Hematopoietic multipotent progenitor cell treated with erythropoietin and hydrocortisone succinate and interleukin-3 and kit ligand, for 6 days (in vitro differentiated cells): ENCODE results near the gene CRACDL.
"Not testable (repeated sequence)": the region's sequence is repeated elsewhere in the genome, so short reads cannot be mapped to it uniquely, and the experiment has no call there.

ENCODE experiments used
- DNase-seq: peaks from one replicate; pipeline ENCODE4 v3.0.0-alpha.2; 2015

CRACDL gene

DNA sequence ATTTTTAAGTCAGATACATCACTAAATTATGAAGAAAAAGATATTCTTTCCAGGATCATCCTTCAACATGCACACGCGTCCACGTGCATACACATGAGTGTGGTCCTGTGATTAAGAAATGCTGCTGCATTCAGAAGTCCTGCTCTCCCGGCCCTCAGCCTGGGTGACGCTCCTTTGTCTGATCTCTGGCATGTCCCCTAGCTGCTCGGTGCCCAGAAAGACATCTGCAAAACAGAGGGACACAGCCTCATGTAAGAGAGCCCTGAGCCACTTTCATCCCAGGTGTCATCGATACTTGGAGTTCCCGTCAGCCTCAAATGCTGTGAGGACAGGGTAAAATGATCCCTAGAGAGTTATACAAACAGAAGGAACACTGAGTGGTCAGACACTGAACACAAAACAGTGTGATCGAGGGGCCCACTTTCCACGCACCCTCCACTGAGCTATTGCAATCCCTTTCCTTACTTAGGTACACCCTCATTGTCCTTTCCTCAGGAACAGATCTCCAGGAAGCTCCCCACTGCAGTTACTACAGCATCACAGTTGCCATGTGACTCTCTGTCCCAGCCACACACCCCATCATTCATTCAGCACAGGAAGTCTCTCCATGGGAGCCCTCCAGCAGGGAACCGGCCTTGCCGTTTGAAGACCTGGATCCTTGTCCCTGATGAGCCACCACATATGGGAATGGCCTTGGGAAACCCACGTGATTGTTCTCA lies 32.1 kb downstream of the CRACDL start:
- no peak for DNase-seq

DNA sequence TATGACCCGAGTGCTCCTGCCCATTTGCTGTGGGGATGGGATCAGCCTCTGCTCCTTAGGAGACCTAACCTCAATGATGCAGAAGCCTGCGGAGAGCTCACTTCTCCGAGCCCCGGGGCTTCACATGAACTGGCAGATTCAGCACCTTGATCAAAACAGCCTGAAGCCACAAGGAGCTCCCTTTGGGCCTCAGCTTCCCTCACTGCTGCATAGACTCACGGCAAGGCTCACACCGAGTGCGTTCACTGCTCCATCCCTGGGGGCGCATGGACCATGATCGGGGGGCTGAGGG lies 33.0 kb downstream of the CRACDL start:
- no peak for DNase-seq

DNA sequence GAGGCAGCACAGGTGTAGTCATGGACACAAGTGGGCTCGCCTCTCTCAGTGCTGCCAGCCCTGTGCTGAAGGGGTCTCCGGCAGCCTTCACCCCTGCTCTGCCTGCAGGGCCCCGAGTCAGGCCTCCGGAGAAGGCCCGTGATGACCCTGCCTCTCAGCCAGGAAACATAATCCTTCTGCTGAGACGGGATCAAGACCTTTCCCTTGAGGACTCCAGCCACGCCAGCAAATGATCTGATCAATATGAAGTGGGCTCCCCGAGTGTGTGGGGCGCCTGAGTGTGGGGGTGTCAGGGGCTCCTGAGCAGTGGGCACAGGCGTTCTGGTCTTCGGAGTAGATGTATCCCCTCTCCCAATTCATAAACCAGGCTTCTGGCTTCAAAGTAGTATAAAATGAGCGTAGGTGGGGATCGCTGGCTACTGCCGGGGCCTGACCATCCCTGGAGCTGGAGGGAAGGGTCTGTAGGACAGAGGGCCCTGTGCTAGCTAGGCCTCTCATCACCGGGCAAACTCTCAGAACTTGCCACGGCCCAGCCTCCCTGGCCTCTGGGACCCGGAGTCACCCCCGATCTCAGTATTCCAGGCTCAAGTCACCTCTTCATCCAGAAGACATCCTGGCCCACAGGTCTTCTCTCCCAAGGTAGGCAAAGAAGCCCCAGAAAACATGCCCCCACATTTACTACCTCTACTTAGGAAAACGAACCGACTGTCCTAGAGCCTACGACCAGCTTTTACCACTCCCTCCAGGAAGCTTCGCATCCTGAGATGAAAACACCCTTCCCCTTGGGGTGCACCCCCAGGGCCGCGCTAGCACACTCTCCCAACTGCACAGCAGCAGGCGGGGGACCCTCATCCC lies 33.6 kb downstream of the CRACDL start:
- DNase-seq, result no peak

DNA sequence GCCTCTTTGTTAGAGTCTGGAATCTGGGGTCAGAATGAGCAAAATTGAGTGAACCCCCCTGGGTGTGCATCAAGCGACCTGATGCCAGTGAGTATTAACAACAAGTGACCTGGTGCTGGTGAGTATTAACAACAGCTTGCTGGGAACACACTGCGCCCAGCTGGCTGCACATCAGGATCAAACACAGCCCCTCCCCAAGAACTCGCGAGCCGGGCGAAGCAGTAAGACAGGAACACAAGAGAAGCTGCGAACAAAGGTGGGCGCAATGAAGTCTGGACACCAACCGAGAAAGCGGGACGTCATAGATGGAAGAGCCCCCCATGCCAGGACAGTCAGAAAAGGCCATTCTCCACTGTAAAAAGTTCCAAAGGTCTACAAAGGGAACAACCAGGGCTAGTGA lies 34.3 kb downstream of the CRACDL start:
- DNase-seq, result no peak

DNA sequence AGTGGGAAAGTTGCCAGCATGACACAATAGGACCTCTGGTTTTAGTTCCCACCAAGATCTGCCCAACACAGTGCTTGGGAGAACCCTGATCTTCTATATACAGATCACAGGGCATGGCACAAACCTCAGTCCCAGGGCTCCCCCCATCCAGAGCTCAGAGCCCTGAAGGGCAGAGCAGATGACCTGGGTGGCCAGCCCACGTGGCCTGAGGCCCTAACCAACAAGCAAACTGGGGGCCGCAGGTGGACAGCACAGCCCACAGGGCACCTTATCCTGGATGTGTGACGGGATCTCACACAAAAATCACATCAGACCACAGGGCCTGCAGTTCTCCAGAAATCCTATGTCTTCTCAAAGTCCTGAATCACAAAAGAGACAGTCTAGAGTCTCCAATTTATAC lies 34.7 kb downstream of the CRACDL start:
- no peak for DNase-seq

DNA sequence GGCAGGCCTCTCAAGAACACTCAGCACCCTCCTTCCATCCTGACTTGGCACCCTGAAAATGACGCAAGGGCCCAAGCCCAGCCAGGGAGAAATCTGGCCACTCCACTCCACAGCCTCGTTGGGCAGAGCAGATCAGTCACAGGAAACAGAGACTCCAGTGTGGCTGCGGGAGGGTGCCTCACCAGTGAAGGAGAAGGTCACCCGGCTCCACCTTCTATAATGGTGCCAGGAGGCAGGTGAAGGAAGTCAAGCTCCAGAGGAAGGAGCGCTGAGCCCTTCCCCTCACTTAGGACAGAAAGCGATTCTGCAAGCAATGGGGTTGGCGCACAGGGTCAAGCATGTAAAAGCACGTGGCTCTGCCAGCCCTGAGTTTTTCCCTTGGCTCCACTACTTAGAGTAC lies 35.3 kb downstream of the CRACDL start:
- no peak for DNase-seq

DNA sequence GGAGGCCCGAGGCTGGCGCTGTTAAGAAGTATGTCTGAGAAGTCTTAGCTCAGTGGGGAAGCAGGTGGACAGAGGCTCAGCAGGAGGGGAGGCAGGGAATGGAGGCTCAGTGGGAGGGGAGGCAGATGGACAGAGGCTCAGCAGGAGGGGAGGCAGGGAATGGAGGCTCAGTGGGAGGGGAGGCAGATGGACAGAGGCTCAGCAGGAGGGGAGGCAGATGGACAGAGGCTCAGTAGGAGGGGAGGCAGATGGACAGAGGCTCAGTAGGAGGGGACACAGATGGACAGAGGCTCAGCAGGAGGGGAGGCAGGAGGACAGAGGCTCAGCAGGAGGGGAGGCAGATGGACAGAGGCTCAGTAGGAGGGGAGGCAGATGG lies 36.3 kb downstream of the CRACDL start:
- DNase-seq, result not testable (repeated sequence)

DNA sequence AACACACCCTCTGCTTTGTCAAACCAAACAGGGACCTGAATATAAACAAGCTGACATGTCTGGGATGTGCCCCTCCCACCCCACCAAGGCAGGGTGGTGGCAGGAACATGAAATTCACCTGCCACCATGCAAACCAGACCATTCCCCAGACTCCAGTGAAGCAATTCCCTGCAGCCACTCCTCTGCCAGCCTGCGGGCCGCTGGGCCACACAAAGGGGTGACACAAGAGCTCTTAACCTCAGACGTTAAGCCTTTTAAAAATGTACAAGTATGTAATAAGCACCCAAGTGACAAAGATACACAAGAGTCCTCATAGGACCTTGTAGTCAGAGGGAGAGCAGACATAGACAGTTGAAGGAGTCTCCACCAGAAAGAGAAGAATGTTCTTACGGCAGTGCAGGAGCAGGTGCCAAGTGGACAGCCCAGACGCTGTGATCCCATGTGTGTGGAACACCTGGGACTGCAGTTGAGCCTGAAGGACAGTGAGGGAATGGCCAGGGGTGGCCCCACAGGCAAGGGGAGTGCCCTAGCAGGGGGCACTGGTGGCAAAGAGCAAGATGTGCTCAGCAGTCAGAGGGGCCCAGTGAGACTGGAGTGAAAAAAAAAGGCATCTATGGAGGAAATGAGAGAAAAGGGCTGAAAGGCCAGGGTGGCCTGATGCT lies 36.9 kb downstream of the CRACDL start:
- no peak for DNase-seq

DNA sequence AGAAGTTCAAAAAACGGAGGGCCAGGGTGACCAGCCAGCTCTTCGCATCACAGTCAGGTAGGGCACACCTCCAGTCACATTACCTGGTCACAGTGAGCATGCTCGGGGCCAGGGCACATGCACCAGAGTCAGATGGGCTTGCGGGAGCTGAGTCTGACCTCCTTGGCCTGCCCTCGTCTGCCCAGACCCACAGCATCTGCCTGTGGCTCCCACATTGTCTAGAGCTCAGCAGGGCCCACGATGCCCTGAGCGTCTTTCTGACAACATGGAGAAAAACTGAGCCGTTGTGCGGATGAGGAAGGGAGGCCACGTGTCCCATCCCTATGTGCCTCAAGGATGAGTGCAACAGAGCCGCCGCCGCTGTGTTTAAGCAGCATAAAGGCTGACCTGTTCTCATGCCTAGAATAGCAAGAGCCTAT lies 37.6 kb downstream of the CRACDL start:
- DNase-seq, result no peak

DNA sequence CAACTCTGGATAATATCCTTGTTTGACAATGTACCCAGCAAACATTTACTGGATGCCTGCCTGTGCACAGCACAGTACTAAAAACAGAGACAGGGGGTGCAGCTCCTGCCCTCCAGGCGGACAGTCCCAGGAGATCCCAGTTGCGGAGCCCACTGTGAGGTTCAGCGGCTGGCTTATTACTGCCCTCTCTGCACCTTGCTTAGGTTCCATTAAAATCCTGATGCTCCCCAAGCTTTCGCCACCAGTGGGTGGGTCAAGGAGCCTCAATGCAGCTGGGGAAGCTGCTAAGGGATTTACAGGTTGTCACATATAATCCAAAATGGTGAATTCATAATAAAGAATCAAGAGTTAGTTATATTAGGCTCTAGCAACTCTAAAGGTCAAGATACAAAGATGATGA lies 38.3 kb downstream of the CRACDL start:
- no peak for DNase-seq

DNA sequence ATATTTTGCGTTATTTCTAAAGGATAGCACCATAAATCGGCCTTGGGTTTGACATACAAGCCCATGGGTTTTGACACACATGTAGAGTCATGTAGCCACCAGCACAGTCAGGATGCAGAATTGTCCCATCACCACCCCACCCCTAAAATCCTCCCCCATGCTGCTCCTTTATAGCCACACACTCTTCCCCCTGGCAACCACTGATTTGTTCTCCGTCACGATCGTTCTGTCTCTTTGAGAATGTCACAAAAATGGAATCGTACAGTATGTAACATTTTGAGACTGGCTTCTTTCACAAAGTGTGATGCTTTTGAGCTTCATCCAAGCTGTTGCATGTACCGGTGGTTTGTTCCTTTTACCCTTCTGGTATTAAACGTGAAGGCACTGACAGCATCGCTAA lies 39.1 kb downstream of the CRACDL start:
- DNase-seq, result no peak

DNA sequence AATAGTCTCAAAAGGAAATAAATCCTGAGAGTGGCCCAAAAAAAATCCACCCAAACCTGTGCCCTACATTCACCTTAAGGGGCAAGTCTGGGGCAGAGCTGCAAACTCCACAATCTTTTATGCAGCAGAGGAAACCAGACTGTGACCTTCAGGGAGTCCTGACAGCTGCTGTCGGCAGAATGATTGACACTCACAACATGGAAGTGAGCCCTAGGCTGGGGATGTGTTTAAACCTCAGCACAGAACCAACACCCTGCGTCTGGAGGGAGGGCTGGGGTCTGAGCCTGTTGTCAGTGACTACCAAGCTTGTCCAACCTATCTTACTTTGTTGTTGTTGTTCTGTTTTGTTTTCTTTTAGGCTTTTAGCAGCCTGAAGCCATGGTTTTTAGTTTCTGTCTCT lies 39.6 kb downstream of the CRACDL start:
- no peak for DNase-seq

DNA sequence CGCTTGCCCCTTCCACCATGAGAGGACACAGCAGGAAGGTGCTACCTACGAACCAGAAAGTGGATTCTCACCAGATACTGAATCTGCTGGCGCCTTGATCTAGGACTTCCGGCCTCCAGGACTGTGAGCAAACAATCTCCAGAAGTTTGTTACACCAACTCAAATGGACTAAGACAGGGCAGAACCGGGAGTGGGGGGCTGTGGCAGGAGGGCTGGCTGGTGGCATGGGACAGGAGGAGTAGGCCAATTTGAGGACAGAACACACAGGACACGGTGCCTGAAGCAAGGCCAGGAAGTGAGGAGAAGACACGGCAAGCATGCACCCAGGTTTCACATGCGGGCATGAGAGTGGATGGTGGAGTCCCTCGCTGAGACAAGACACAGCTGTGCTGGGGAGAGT lies 40.1 kb downstream of the CRACDL start:
- DNase-seq, result no peak

DNA sequence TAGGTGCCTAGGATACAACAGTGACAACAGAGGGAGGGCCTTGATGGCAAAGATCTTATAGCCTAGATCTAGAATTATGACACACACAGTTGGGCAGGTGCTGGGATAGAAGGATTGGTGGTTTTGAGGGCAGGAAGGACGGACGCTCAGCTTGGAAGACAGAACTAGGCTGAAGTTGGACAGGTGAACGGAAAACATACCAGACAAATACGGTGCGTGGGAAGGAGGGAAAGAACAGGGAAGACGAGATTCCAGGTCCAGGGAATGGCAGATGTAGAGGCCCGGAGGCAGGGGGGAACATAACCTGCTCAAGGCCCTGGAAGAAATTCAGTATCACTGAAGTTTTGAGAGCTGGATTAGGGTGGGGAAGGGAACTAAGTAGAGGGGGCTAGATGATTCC lies 40.8 kb downstream of the CRACDL start:
- no peak for DNase-seq

DNA sequence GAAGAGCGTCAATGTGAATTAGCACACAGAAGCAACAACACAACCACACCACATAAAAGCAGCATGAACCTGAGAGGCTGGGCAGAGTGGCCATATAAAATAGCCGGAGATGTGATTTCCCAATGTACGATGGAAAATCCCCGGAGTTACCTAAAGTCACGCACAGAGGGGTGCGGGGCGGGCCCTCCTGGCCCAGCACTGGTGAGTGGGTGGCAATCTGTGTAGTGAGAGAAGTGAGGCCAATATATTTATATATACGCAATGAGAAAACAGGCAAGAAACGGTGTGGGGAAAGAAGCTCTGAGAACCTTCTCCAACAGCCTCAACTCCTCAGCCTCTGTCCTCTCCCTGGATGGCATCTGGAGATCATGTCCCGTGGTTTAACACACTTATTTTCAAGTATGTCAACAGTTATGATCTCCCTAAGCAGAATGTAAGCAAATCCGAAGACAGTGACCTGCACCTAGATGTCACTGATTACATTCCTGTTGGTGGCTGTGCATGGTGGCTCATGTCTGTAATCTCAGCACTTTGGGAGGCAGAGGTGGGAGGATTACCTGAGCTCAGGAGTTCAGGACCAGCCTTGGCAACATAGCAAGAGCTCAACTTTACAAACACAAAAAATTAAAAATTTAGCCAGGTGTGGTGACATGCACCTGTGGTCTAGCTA lies 41.6 kb downstream of the CRACDL start:
- no peak for DNase-seq

DNA sequence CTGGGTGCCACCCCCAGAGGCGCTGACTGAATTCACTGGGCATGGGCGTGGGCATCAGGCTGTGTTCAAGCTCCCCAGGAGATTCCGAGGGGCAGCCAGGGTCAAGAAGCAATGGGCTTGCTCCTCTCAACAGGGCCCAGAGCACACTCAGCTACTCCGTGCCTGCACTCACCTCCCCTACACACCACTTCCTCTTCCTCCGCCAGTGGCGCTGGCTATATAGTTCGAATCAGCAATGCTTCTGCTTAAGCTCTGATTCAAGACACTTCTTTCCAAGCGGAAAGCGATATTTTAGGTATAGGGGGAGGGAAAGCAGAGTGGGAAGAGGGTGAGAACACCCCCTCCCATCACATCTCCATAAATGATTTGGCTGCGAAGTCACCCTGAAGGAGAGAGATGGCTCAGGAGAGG lies 42.1 kb downstream of the CRACDL start:
- DNase-seq, result no peak

DNA sequence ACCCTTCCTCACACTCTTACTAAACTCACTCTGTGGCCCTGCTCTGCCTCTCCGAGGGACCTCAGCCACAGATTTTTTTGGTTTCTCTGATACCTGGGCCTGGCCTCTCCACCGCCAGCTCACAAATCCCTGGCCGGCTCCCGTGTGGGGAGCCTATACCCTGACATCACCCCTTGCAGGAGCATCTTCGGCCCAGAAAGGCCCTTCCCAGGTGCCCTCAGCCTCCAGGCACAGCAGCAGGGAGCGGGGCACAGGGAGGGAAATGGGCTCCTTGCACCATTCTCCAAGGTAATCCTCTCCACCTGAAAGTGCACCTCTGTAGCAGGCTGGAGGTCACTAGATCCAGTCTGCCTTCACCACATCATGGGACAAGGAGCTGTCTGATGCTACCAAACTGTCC lies 43.2 kb downstream of the CRACDL start:
- DNase-seq, result no peak

DNA sequence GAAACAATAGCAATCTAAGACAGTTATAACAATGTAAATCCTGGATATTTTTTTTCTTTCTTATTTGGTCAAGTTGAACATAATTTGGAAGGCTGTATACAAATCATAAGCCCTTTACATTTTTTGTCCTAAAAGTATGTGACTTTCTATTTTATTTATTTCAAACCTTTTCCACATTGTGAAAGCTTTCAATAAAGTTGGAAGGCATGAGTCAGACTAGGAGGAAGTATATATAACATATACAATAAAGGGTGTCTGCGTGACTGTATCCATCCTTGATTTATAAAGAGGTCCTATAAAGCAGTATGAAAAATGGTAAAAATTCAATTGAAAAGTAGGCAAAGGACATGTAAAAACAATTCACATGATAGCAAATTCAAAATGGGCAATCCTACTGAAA lies 44.4 kb downstream of the CRACDL start:
- DNase-seq, result no peak

DNA sequence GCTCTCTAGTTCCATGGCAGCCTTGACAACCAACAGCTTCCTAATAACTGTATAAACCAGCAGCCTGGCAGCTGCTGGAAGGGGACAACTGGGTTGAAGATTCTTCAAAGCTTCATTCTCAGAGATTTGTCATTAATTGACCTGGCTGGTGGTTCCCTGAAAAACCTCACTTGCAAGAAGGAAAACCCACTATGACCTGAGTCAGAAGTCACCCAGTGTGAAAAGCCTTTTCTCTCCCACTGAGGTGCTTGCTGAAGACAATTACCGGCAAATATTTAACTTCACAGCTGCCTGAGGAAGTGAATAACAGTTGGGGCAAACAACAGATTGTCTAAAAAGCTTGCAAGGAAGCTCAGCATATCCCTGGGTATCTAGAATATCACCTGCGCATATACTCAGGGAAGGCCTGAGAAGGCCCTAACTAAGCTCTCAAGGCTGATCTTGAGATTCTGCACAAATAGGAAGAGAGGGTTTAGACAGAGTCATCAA lies 49.9 kb downstream of the CRACDL start:
- no peak for DNase-seq

DNA sequence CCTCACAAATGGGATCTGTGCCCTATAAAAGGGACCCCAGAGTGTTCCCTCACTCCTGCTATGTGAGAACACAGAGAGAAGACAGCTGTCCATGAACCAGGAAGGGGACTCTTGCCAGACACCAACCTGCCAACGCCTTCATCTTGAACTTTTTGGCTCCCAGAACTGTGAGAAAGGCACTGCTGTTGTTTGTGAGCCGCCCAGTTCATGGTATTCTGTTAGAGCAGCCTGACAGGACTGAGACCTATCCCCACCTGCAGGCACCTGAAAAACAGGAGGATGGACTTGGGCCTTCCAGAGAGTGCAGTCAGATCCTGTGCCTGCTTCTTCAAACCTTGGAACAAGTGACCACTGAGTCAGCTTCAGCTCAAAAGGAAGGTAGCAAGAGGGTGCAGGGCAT lies 51.4 kb downstream of the CRACDL start:
- no peak for DNase-seq

DNA sequence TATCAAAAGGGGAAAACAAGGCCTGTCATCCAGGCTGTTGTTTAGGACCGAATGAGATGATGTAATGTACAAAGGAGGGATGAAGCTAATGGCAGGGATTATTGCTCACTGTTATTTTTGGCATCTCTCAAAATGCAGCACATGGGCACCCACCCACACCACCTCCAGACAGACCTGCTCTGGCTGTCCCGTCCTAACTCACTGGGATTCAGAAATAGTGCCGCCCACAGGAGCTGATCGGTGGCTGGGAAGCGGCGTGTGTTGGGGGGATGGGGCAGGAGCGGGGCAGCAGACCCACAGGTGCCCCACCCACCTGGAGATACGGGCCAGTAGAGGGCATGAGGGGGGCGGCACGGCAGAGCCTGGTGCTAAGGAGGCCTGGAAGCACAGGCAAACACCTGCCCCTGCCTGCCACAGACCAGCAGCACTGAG lies 52.2 kb downstream of the CRACDL start:
- no peak for DNase-seq

DNA sequence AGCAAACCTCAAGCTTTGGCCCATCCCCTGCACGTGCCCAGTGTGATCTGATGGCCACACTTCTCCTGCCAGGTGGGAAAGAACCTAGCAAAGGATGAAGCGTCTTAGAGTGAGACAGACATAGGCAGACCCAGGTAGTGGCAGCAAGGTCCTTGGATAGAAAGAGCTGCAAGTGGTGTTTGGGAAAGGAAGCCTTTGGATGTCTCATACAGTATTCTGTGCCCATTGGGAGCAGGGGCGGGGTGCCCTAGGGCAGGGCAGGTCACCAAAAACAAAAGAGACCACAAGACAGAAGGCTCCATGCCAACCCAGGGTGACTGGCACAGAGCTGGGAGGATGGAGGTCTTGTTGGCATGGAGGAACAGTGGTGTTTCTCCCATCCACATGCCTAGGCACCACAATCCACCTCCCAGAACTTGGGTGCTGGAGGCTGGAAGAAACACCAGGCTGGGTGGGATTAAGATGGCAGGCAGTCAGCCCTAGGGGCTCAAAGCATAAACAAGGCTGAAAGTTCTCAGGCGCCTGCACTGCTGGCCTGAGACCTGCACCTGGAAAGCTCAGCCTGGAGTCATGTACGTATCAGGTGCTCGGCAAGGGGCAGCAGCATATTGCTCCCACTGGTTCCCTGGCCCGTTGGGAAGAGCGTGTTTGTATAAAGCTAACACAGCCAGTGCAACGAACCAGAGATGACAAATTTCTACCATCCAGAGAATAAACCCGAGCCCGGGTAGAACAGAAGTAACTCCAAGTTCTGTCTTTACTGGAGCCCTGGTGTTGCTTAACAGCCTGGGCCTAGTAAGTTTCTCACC lies 52.9 kb downstream of the CRACDL start:
- no peak for DNase-seq

DNA sequence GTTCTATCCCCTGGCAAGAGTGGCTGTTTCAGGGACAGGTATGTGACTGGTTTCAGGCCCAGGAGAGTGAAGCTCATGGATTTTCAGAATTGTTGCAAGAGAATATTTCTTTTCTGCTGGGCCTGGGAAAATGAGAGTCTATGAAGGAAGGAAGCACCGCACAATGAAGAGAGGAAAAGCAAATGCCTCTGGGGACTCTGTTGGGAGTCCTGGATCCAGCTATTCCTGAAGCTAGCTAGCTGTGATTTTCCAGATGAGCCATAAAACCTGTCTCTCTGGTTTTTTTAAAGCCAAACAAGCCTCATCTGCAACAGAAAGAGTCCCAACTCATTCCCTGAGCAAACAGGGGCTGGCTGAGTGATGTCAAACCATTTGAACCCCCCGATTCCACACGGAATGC lies 53.7 kb downstream of the CRACDL start:
- no peak for DNase-seq
